WERI-Rb-1 (cell line): ENCODE data around the gene STRIP1.

ENCODE experiments used
- DNase-seq: peaks from one replicate; pipeline ENCODE4 v3.0.0-alpha.2; 2020
- H3K27ac ChIP-seq: fragments of 250-450 bp; sonication (Bioruptor Pico); 2 replicates; pipeline ENCODE4 v1.5.1; 2020; ENCODE audit warnings: mild to moderate bottlenecking, moderate library complexity
- H3K27me3 ChIP-seq: fragments of 250-450 bp; sonication (Bioruptor Pico); 2 replicates; pipeline ENCODE4 v1.5.1; 2021; ENCODE audit warnings: mild to moderate bottlenecking, low read depth, moderate library complexity; ENCODE audit not compliant: insufficient read depth, severe bottlenecking
- H3K36me3 ChIP-seq: fragments of 250-450 bp; sonication (Bioruptor Pico); 2 replicates; pipeline ENCODE4 v1.5.1; 2020; ENCODE audit warnings: mild to moderate bottlenecking, moderate library complexity
- H3K4me3 ChIP-seq: 2 replicates; pipeline ENCODE4 v1.5.1; 2011; ENCODE audit warnings: low read depth, mild to moderate bottlenecking, control low read depth, low read length
- H3K9me3 ChIP-seq: fragments of 250-450 bp; sonication (Bioruptor Pico); 2 replicates; pipeline ENCODE4 v1.5.1; 2021; ENCODE audit warnings: mild to moderate bottlenecking, moderate library complexity; ENCODE audit not compliant: severe bottlenecking
- CTCF ChIP-seq: IDR thresholded peaks from 2 replicates; pipeline ENCODE4 v1.5.1; 2011; ENCODE audit warnings: low read depth, mild to moderate bottlenecking, control low read depth, inconsistent platforms, low read length

STRIP1 gene

GRCh38 chr1:110047463-110047862, 13.0 kb downstream of the STRIP1 start:
- 0 out of 2 replicates have a peak, but pooled peaks have one; percentile 24 for TF ChIP-seq CTCF
- Histone ChIP-seq H3K36me3 (peaks cover 93% of the 10 kb centered on the region), H3K27ac (no peak overlapping the region), H3K27me3 (no peaks in the 10 kb centered on the region), H3K9me3 (no peaks in the 10 kb centered on the region), H3K4me3 (no peak overlapping the region)
- DNase-seq: no peak

GRCh38 chr1:110048240-110048639, 13.8 kb downstream of the STRIP1 start:
- TF ChIP-seq CTCF: no peak
- Histone ChIP-seq H3K4me3 (no peak overlapping the region), H3K27me3 (no peaks in the 10 kb centered on the region), H3K36me3 (peaks cover 93% of the 10 kb centered on the region), H3K27ac (no peak overlapping the region), H3K9me3 (no peaks in the 10 kb centered on the region)
- DNase-seq: no peak

GRCh38 chr1:110048923-110049601, 14.6 kb downstream of the STRIP1 start:
- Histone ChIP-seq H3K36me3 (peaks cover 93% of the 10 kb centered on the region), H3K27ac (peak overlapping the region; percentile 64), H3K27me3 (no peaks in the 10 kb centered on the region), H3K9me3 (no peaks in the 10 kb centered on the region), H3K4me3 (no peak overlapping the region)
- DNase-seq: no peak
- TF ChIP-seq CTCF: no peak

GRCh38 chr1:110049801-110050601, 15.6 kb downstream of the STRIP1 start:
- peaks cover 93% of the 10 kb centered on the region for H3K36me3 ChIP-seq
- H3K27ac ChIP-seq: peak overlapping the region; percentile 64
- no peaks in the 10 kb centered on the region for H3K9me3 ChIP-seq
- DNase-seq: peak; percentile 72
- TF ChIP-seq CTCF: no peak
- no peak overlapping the region for H3K4me3 ChIP-seq
- no peaks in the 10 kb centered on the region for H3K27me3 ChIP-seq

GRCh38 chr1:110050602-110051261, 16.3 kb downstream of the STRIP1 start:
- TF ChIP-seq CTCF: no peak

More at GRCh38 chr1:110050602-110051261, 16.3 kb downstream of the STRIP1 start:
- no peaks in the 10 kb centered on the region for H3K9me3 ChIP-seq
- H3K27me3 ChIP-seq: no peaks in the 10 kb centered on the region
- peaks cover 93% of the 10 kb centered on the region for H3K36me3 ChIP-seq
- H3K27ac ChIP-seq: peak overlapping the region; percentile 64
- no peak overlapping the region for H3K4me3 ChIP-seq
- DNase-seq: no peak
